ENCODE results near the gene ENTPD7. TPM values are rescaled to one million over a fixed set of nuclear protein-coding genes. Genes with fewer than 3 reads are reported as not detected.

The ENTPD7 gene
- total and polyA plus RNA-seq, 10 donors, result 0.48 to 17.5 (median 11.8) TPM

GRCh38 chr10:99689461-99689860 is 30.2 kb downstream of the ENTPD7 start:
- WGBS, 5 donors, result 93 to 100% (median 96%) methylated on average over 1 of the region's 1 CpG
- H3K36me3 ChIP-seq, result peaks cover 0 to 65% (median 18%) of the 10 kb centered on the region in 6 donors

GRCh38 chr10:99693933-99694583 is 34.7 kb downstream of the ENTPD7 start:
- Histone ChIP-seq H3K4me1 (no peaks in the 10 kb centered on the region), H3K27ac (no peak overlapping the region), H3K36me3 (peaks cover 0 to 94% (median 46%) of the 10 kb centered on the region in 6 donors), H3K27me3 (replicated peaks in 1 of 7) (no peaks in the 10 kb centered on the region), H3K9me3 (no peaks in the 10 kb centered on the region), H3K4me3 (no peak overlapping the region)
- TF ChIP-seq CTCF (IDR thresholded peaks at IDR 0.05 in 8 of 11, conservative IDR thresholded peaks at IDR 0.05 in 3 of 11), result no peak
- TF ChIP-seq POLR2A (IDR thresholded peaks at IDR 0.05), result no peak
- intact Hi-C loops (cut with DNase I; ENCODE audit: low total_unique reads), result no loop called here
- 93 to 97% (median 96%) methylated on average over 3 of the region's 3 CpGs for WGBS, 5 donors
- DNase-seq, result no peak

More at GRCh38 chr10:99689461-99689860, 30.2 kb downstream of the ENTPD7 start:
- Histone ChIP-seq H3K4me3 (no peak overlapping the region), H3K27ac (no peak overlapping the region), H3K9me3 (no peaks in the 10 kb centered on the region), H3K27me3 (replicated peaks in 1 of 7) (no peaks in the 10 kb centered on the region), H3K4me1 (peaks cover 0 to 19% (median 8%) of the 10 kb centered on the region in 6 donors)
- no peak for TF ChIP-seq CTCF (IDR thresholded peaks at IDR 0.05 in 8 of 11, conservative IDR thresholded peaks at IDR 0.05 in 3 of 11)
- no peak for TF ChIP-seq POLR2A (IDR thresholded peaks at IDR 0.05)
- TF ChIP-seq POLR2AphosphoS5 (IDR thresholded peaks at IDR 0.05), result no peak
- no peak for DNase-seq
- intact Hi-C loops (cut with DNase I; ENCODE audit: low total_unique reads), result no loop called here

- WGBS, 5 donors, result 89 to 94% (median 90%) methylated on average over 6 of the region's 6 CpGs
- TF ChIP-seq CTCF (IDR thresholded peaks at IDR 0.05 in 8 of 11, conservative IDR thresholded peaks at IDR 0.05 in 3 of 11) (no peak), POLR2AphosphoS5 (IDR thresholded peaks at IDR 0.05) (no peak)
- Histone ChIP-seq H3K9me3 (no peaks in the 10 kb centered on the region), H3K27me3 (replicated peaks in 1 of 7) (no peaks in the 10 kb centered on the region), H3K36me3 (peaks cover 0 to 100% (median 53%) of the 10 kb centered on the region in 6 donors), H3K4me1 (no peaks in the 10 kb centered on the region), H3K4me3 (no peak overlapping the region), H3K27ac (no peak overlapping the region)
- intact Hi-C loops (cut with DNase I; ENCODE audit: low total_unique reads), result no loop called here
- no peak for DNase-seq
Observed at GRCh38 chr10:99695761-99696160, 36.5 kb downstream of the ENTPD7 start.

- no peak for TF ChIP-seq CTCF (IDR thresholded peaks at IDR 0.05 in 8 of 11, conservative IDR thresholded peaks at IDR 0.05 in 3 of 11)
- TF ChIP-seq POLR2AphosphoS5 (IDR thresholded peaks at IDR 0.05), result no peak
- TF ChIP-seq POLR2A (IDR thresholded peaks at IDR 0.05), result no peak
- DNase-seq, result no peak
Observed at GRCh38 chr10:99698504-99699080, 39.3 kb downstream of the ENTPD7 start.

More at GRCh38 chr10:99698504-99699080, 39.3 kb downstream of the ENTPD7 start:
- Histone ChIP-seq H3K27ac (no peak overlapping the region), H3K27me3 (replicated peaks in 1 of 7) (no peaks in the 10 kb centered on the region), H3K9me3 (no peaks in the 10 kb centered on the region), H3K4me3 (no peak overlapping the region), H3K4me1 (no peaks in the 10 kb centered on the region), H3K36me3 (peaks cover 0 to 100% (median 65%) of the 10 kb centered on the region in 6 donors)
- intact Hi-C loops (cut with DNase I; ENCODE audit: low total_unique reads), result no loop called here
- WGBS, 5 donors, result 85 to 94% (median 89%) methylated on average over 8 of the region's 8 CpGs
